Sigmoid colon (tissue), 4 donors: Measurements from ENCODE around the gene FRAS1.

ENCODE experiments used
- CTCF ChIP-seq, 4 experiments: fragments of 450-650 bp in 3 of 4; fragments of 200-600 bp in 1 of 4; IDR thresholded peaks; one replicate each; pipeline ENCODE4 v1.5.1; 2016 to 2019; ENCODE audit warnings: antibody characterized with exemption in 4 of 4, mild to moderate bottlenecking in 3 of 4, moderate library complexity in 2 of 4
- EP300 ChIP-seq, 4 donors: sonication (generic); formaldehyde crosslinking; IDR thresholded peaks; one replicate each; pipeline ENCODE4 v1.6.1; 2017; ENCODE audit warnings: antibody characterized with exemption in 4 of 4
- POLR2A ChIP-seq, 2 donors: fragments of 450-650 bp; IDR thresholded peaks; one replicate each; pipeline ENCODE4 v1.6.1; 2016; ENCODE audit warnings: antibody characterized with exemption in 2 of 2, mild to moderate bottlenecking in 2 of 2, moderate library complexity in 2 of 2
- POLR2AphosphoS5 ChIP-seq, 4 donors: sonication (generic); formaldehyde crosslinking; IDR thresholded peaks; one replicate each; pipeline ENCODE4 v1.6.1; 2017; ENCODE audit warnings: antibody characterized with exemption in 4 of 4

GRCh38 chr4:78068481-78068880, 11.4 kb downstream of the FRAS1 start:
- TF ChIP-seq CTCF (IDR thresholded peaks at IDR 0.05), result no peak
- no peak for TF ChIP-seq POLR2AphosphoS5 (IDR thresholded peaks at IDR 0.05)
- TF ChIP-seq EP300 (IDR thresholded peaks at IDR 0.05), result no peak
- TF ChIP-seq POLR2A (IDR thresholded peaks at IDR 0.05), result no peak
